Activated T-cell treated with anti-CD3 and anti-CD28 coated beads for 24 hours (primary cell): ENCODE data around the gene DLG1.
"Not testable (repeated sequence)": the region's sequence is repeated elsewhere in the genome, so short reads cannot be mapped to it uniquely, and the experiment has no call there.

Experiments used
- DNase-seq: peaks from one replicate; pipeline ENCODE4 v3.0.0-alpha.2; 2020; ENCODE audit warnings: low read depth

The DLG1 gene

DNA sequence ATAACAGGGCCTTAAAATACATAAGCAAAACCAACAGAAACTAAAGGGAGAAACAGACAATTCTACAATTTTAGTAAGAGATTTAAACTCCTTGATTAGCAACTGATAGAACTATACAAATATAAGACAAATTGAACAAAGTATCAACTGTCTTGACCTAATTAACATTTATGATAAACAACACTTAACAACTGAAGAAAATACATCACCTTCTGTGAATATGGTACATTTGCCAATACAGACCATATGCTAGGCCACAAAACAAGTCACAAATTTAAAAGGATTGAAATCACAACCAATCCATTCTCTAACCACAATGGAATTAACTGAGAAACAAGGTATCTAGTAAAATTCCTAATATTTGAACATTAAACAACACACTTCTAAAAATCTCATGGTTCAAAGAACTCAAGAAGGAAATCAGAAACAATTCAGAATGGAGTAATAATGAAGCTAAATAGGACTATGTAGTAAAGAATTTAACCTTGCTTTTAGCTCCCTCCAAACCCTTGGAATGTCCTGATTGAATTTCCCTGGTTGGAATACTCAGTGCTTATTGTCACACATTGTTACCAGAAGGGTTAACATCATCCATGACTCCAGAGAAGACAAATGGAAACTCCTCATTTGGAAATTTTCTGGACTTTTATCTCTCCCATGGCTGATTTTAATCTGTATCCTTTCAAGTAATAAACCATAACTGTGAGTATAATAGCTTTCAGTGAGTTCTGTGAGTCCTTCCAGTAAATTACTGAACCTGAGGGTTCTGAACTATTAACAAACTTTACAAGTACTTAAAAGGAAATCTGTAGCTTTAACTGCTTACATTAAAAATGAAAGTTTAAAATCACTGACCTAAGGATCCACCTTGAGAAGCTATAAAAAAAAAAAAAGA, 88.8 kb downstream of the DLG1 start:
- DNase-seq: no peak

DNA sequence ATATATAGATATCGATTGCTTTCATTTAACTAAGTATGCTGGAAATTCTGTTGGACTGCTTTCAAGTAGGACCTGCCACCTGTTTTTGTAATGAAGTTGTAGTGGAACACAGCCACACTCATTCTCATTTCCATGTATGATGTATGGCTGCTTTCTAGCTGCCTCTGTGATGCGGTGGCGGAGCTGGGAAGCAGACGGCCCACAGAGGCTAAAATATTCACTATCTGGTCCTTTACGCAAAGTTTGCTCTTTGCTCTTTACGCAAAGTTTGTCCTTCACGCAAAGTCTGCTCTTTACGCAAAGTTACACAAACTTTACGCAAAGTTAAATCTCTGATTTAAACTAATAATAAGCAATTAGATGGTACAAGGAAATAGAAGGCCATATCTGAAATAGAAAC, 91.5 kb downstream of the DLG1 start:
- no peak for DNase-seq

- DNase-seq: no peak
Observed at GRCh38 chr3:197205675-197206074, 92.7 kb downstream of the DLG1 start.

DNA sequence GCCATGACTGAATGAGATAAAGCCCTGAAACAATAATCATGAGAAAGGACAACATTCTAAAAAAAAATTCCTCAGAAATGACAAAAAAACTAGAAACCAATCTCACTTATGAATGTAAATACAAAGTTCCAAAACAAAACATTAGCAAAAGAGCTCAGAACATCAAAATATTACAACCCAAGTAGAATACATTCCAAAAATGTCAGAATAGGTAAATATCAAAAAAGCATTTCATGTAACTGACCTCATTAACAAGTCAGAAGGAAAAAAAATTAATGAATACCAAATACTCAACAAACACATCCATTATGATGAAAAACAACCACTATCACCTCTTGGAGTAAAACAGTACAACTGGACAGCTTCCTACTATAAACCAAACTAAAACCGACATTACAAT, 93.1 kb downstream of the DLG1 start:
- DNase-seq: no peak

- no peak for DNase-seq
Observed at GRCh38 chr3:197204736-197205135, 93.7 kb downstream of the DLG1 start.

DNA sequence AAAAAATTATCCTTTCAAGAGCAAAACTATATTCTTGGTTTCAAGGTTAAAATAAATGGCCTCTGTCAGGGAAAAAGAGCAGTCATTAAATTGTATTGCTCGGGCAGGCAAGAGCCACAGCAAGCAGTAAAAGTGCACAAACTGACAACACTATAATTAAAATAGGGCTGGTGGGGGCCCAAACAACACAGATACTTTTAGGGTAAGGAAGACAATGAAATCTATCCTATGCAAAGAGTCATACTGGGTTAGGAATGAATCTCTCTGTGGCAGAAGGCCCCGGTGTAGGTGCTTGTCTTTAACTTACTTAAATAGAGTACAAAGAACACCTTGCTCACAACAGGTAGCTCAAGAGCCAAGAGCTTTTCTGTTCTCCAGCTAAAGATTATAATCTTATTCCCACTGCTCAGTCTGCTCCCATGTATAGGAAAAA, 94.7 kb downstream of the DLG1 start:
- no peak for DNase-seq

- DNase-seq: no peak
Observed at GRCh38 chr3:197202694-197203093, 95.7 kb downstream of the DLG1 start.

- DNase-seq: no peak
Observed at GRCh38 chr3:197201791-197202452, 96.5 kb downstream of the DLG1 start.

DNA sequence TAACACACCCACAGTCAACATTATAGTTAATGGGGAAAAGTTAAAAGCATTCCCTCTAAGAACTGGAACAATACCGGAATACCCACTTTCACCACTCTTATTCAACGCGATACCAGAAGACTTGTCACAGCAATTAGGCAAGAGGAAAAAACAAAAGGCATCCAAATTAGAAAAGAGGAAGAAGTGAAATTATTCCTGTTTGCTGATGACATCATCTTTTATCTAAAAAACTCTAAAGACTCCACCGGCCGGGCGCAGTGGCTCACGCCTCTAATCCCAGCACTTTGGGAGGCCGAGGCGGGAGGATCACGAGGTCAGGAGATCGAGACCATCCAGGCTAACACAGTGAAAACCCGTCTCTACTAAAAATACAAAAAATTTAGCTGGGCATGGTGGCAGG, 97.6 kb downstream of the DLG1 start:
- not testable (repeated sequence) for DNase-seq

GRCh38 chr3:197197334-197197733, 101.1 kb downstream of the DLG1 start:
- DNase-seq: no peak

DNA sequence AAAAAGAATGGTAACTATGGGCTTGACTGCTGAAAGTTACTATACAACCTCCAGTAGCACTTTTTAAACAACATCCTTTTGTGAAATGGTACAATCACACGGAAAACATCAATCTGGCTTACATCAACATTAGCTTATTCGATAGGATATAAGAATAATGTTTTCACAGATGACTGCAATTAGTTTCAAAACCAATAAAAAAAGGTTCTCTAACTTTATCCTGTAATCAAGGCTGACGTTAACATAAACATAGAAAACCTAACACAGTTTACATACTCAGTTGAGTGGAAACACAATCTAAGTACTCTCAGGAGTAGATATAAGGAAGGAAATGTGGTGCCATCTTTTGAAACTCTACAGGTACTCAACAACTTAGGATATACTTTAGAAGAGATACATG, 102.2 kb downstream of the DLG1 start:
- no peak for DNase-seq

- no peak for DNase-seq
Observed at GRCh38 chr3:197195326-197195725, 103.1 kb downstream of the DLG1 start.

DNA sequence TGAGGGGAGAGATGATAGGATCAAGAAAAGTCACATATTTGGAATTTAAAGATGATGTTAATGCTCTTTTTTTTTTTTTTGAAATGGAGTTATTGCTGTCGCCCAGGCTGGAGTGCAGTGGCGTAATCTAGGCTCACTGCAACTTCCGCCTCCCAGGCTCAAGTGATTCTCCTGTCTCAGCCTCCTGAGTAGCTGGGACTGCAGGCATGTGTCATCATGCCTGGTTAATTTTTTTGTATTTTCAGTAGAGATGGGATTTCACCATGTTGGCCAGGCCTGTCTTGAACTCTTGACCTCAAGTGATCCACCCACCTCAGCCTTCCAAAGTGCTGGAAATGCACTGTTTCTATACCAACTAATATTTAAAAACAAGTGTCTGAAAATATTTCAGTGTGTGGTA, 104.7 kb downstream of the DLG1 start:
- not testable (repeated sequence) for DNase-seq

DNA sequence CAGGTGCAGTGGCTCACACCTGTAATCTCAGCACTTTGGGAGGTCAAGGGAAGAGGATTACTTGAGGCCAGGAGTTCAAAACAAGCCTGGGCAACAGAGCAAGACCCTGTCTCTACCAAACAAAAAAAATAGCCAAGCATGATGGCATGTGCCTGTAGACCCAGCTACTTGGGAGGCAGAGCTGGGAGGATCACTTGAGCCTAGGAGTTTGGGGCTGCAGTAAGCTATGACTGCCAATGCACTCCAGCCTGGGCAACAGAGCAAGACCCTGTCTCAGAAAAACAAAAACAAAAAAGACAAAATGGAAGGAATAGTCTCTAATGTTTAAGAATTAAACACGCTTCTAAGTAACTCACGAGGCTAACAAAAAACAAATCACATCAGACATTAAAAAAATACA, 106.5 kb downstream of the DLG1 start:
- no peak for DNase-seq

- no peak for DNase-seq
Observed at GRCh38 chr3:197189623-197190022, 108.8 kb downstream of the DLG1 start.

- no peak for DNase-seq
Observed at GRCh38 chr3:197188963-197189362, 109.4 kb downstream of the DLG1 start.

- no peak for DNase-seq
Observed at GRCh38 chr3:197186887-197187588, 111.4 kb downstream of the DLG1 start.

GRCh38 chr3:197183582-197183981, 114.8 kb downstream of the DLG1 start:
- no peak for DNase-seq

GRCh38 chr3:197181741-197182140, 116.7 kb downstream of the DLG1 start:
- no peak for DNase-seq

DNA sequence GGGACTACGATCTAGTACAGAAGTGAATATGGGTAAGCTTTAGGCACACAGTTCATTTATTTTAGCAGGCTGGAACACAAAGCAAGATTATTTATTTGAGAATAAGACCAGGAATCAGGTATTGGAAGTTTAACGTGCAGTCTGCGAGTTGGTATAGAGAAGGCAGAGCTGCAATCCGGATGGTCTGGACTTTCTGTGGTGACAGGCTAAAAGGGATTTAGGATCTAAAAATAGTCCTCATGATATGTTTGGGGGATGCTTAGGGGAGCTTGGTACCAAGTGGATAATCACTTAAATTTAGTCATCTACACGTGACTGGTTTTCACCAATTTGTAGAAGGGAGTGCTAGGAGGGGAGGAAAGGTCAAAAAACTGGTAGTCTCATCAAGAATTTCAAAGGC, 119.4 kb downstream of the DLG1 start:
- DNase-seq: no peak

DNA sequence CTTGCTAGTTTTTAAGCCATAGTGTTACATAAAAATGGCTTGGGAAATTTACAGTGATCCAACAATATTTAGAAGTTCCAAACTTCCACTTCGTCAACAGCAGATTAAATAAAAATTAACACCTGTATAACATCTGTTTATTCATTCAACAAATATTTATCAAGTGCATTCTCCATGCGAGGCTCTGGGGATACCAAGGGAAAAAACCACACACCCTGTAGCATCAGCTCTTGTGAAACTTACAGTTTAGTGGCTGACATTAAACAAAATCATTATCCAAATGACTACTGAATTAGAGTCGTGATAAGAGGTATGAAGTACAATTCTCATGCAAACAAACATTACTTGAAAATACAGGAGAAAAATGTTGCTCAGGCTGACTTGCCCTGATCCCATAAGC, 122.9 kb downstream of the DLG1 start:
- DNase-seq: no peak

DNA sequence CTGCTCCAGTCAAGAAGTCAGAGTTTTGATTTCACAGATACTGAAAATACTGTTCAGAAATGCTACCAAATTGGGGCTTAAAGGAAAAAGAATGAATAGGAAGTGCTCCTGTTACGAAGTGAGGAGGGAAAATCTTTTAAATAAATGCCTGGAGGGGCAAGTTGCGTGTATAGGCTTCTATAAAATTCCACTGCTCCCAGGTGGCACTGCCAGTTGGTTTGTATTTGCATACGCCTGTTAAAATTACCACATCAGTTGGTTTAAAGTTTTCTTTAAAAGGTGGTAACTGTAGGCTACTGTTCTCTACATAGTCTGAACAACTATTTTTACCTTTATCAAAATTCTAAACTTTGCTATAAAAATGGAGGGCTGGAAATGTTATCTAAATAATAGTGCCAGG, 123.5 kb downstream of the DLG1 start:
- DNase-seq: no peak

- no peak for DNase-seq
Observed at GRCh38 chr3:197173620-197174019, 124.8 kb downstream of the DLG1 start.
